Measurements from ENCODE around the gene CEP170B. TPM values are rescaled to one million over a fixed set of nuclear protein-coding genes. Genes with fewer than 3 reads are reported as not detected.
"Not testable (repeated sequence)": the region's sequence is repeated elsewhere in the genome, so short reads cannot be mapped to it uniquely, and the experiment has no call there.

The CEP170B gene
- polyA plus RNA-seq, 3 donors, result 11.1 to 21.6 (median 15.3) TPM

DNA sequence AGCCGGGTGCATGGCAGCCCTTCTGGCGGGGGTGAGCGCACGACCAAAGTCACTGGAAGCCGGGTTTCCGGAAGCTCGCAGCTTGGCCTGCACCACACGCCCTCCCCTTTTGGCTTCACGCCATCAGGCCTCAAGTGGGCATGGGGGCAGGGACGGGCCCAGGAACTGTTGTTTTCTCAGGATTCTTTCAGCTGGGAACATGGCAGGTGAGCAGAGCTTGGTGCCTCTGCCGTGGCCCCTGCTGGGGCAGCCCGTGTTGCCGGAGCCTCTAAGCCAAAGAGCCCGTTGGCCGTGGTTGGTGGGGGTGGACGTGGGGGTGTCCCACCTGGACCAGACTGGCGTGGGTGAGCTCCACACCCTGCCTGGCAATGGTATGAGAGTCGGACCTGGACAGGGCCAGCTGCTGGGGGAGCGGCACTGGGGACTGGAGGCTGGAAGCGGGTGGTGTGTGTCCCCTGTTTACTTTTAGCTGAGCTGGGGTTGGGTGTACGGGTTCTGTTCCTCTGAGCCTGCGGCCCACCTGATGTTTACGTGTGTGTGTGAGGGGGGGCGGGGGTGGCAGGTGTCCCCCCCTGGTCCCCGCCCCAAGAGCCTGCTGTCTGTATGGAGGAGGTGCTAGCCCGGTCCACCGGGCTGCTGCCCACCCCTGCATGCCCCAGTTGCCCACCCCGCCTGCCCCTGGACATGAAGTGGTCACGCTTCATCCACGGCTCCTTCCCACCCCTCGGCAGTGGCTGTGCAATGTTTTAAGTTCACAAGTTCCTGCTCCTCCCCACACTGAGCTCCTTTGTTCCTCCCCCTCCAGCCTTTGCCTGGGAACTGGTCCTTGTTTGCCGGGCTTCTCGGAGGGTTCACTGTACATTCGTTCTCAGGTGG is 31.0 kb downstream of the CEP170B start:
- peak in 5 of 11 donors; percentile 13 to 43 (median 36) for DNase-seq (ENCODE audit: extremely low read depth in 1 of 11, low read depth in 9 of 11, low spot score in 4 of 11)

DNA sequence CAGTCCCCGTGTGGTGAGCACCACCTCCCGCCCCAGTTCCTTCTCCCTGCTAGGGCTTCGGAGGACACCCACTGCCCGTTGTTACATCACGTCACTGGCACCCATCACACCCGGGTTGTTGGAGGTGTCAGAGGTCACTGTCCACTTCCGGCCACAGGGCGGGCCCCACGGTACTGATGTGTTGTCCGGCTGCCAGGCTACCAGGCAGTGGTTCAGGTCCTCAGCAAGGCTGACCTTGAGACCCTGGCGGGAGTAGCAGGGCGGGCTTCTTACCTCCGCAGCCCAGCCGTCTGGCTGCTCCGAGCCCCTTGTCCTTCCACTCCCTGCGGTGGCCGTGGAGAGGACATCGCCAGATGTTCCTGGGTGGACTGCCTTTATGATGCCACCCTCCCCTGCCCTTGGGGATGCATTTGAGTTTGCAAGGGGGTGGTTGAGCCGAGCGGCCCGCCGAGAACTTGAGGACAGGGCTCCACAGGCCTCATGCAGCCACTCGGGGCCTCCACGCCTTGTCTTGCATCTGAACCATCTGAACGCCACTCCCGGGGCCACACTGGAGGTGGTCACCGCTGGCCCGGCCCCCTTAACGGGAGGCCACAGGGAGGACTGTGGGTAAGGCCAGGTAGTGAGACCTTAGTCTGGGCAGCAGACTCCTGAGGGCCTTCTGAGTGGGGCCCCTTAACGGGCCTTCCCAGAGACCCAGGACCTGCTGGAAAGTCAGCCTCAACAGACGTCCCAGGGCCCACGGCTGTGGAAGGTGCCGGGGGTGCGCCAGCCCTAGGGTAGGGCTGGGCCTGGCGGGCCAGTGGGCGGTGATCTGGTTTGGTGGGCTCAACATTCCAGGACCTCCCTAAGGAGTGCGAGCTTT is 32.5 kb downstream of the CEP170B start:
- DNase-seq (ENCODE audit: extremely low read depth in 1 of 11, low read depth in 9 of 11, low spot score in 4 of 11), result no peak

DNA sequence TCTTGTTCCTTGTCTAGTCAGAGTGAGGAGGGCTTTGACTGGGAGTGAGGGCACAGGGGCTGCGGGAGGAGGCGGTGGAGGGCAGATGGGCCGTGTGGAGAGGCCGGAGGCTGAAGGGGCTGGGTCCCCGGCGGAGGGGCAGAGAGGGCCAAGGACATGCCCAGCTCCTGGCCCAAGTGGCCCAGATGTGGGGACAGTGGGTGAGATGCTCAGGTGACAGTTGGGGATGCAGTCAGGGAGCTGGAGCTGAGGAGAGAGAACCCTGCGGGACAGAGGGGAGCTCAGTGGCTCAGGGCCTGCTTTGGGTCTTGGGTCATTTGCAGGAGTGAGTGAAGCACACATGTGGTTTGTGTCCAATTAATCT is 33.1 kb downstream of the CEP170B start:
- DNase-seq (ENCODE audit: extremely low read depth in 1 of 11, low read depth in 9 of 11, low spot score in 4 of 11), result no peak

DNA sequence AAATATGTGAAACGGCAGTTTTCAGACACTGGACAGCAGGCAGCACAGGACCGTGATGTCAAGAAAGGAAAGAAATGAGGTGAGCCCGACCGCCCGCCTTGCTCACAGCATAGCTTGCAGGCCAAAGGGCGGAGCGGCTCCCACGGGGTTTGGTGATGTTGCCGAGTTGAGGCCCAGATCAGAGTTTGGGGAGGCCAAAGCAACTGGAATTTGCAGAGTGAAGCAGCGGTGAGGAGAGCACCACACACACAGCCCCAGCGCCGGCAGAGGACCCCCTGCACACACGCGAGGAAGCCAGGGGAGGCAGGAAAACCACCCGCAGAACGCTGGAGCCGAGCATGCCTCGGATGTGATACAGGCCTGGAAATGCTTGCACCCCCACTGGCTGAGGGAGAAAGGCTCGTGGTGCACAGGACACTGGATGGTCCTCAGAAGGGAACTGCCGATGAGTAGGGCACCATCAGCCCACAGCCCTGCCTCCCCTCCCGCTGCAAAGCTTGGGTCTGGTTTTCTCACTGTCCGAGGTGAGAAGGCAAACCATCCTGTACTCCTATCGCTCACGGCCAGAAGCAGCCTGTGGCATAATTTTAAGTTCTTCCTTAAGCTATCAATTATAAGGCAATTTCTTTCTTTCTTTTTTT is 33.9 kb downstream of the CEP170B start:
- no peak for DNase-seq (ENCODE audit: extremely low read depth in 1 of 11, low read depth in 9 of 11, low spot score in 4 of 11)

DNA sequence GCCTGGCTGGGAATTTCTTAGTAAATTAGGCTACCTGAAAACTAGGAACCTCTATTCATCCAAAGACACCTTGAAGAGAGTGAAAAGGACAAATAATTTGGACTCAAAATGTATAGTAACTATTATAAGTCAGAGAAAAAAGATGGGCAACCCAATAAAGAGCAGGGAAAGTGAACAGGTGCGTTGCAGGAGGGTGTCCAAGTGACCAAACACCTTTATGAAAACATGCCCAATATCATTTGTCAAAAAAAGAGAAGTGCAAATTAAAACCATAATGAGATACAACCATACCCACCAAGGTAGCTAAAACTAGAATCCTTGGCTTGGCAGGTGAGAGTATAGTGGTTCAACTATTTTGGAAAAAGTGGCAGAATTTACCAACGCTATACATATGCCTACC is 34.7 kb downstream of the CEP170B start:
- DNase-seq (ENCODE audit: extremely low read depth in 1 of 11, low read depth in 9 of 11, low spot score in 4 of 11), result no peak

DNA sequence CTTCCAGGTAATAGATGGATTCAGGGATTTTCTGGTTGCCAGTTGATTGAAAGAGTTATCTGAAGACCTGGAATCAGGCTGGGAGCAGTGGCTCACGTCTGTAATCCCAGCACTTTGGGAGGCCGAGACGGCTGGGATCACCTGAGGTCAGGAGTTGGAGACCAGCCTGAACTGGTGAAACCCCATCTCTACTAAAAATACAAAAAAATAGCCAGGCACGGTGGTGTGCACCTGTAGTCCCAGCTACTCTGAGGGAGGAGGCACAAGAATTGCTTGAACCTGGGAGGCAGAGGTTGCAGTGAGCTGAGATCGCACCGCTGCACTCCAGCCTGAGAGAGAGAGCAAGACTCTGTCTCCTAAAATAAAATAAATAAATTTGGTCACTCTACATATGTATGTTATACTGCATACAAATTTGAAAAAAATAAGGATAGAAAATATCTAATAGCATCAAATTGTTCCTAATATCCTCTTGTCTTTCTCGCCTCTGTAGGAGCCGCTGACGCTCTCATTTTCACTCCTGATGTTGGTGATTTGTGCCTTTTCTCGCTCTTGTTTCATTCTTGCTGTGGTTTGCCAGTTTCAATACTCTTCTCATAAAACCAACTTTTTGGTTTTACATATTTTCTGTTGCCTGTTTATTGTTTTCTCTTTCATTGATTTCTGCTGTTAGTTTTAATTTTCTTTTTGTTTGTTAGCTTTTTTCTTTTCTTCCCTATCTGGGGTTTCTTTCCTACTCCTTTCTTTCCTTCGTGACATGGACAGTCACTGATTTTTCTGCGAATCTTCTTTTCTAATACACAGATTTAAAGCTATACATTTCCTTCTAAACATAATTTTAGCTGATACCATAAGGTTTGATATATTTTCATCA is 35.8 kb downstream of the CEP170B start:
- DNase-seq (ENCODE audit: extremely low read depth in 1 of 11, low read depth in 9 of 11, low spot score in 4 of 11), result no peak

DNA sequence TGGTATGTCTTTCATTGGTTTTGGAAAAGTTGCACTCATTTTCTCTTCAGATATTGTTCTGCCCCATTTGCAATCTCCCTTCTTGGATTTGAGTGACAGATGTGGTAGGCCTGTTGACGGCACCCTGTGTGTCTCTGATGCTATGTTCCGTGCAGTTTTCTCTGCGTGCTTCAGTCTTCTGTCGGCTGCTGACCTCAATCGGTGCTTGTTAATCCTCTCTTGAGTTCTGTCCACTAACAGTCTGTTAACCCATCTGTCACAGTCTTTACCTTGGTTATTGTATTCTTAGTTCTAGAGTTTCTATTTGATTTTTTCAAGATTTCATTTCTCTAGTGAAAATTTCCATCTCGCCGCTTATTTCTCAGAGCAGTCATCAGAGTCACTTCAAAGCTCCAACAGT is 38.9 kb downstream of the CEP170B start:
- DNase-seq (ENCODE audit: extremely low read depth in 1 of 11, low read depth in 9 of 11, low spot score in 4 of 11), result no peak

DNA sequence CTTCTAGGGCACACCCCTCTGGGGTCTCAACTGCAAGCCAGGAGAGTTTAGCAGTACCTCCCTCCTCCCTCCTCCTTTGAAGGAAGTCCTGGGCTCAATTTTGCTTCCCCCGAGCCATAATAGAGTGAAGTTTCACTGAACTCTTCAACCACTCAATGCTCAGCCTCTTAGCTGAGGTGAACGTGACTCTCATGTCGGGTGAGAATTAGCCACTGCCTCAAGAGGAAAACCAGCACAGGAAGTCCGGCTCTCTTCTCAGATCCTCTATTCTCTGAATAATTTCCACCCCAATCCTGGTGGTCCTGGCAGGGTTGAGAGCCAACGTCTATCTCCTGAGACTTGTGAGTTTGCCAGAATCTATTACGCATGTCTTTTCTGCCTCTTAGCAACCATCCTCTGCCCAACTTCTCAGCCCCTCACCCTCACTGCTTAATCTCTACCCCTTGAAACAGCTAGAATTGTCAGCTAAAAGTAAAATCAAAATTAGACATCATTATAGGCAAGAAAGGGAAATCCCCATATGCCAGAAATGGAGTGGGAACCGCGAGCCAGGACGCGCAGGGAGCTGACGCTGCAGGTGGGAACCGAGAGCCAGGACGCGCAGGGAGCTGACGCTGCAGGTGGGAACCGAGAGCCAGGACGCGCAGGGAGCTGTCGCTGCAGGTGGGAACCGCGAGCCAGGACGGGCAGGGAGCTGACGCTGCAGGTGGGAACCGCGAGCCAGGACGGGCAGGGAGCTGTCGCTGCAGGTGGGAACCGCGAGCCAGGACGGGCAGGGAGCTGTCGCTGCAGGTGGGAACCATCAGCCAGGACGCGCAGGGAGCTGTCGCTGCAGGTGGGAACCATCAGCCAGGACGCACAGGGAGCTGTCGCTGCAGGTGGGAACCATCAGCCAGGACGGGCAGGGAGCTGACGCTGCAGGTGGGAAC is 39.8 kb downstream of the CEP170B start:
- DNase-seq (ENCODE audit: extremely low read depth in 1 of 11, low read depth in 9 of 11, low spot score in 4 of 11), result not testable (repeated sequence)

DNA sequence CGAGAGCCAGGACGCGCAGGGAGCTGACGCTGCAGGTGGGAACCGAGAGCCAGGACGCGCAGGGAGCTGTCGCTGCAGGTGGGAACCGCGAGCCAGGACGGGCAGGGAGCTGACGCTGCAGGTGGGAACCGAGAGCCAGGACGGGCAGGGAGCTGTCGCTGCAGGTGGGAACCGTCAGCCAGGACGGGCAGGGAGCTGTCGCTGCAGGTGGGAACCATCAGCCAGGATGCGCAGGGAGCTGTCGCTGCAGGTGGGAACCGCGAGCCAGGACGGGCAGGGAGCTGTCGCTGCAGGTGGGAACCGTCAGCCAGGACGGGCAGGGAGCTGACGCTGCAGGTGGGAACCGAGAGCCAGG is 40.5 kb downstream of the CEP170B start:
- DNase-seq (ENCODE audit: extremely low read depth in 1 of 11, low read depth in 9 of 11, low spot score in 4 of 11), result not testable (repeated sequence)

DNA sequence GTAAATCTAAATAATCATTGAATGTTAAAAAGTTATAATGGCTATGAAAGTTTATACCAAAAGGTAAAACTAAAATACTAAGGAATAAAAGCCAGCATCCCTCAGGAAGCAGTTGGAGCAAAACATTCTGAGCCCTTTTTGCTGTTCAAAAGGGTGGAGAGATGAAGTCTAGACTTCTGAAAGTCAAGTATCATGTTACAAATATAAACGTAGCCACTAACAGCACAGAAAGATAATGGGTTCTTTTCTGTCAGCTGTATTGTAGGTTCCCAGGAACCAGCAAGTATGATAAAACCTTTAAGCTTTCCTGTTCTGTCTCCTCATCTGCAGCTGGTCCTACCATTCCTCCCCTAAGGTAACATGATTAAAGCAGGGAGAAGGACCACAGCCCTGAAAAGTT is 43.2 kb downstream of the CEP170B start:
- no peak for DNase-seq (ENCODE audit: extremely low read depth in 1 of 11, low read depth in 9 of 11, low spot score in 4 of 11)

DNA sequence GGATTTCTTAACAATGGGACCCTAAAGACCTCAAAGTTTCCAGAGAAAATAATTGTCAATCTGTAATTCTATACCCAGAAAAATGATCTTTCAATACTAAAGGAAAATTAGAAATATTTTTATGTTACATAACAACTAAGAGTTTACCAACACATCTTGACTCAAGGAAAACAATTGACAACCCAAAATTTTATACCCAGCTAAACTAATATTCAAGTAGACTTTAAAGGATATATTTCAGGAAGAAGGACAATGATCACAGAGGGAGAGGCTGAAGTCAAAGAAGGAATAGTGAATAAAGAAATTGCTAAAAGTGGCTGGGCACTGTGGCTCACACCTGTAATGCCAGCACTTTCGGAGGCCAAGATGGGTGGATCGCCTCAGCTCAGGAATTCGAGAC is 47.0 kb downstream of the CEP170B start:
- DNase-seq (ENCODE audit: extremely low read depth in 1 of 11, low read depth in 9 of 11, low spot score in 4 of 11), result no peak

DNA sequence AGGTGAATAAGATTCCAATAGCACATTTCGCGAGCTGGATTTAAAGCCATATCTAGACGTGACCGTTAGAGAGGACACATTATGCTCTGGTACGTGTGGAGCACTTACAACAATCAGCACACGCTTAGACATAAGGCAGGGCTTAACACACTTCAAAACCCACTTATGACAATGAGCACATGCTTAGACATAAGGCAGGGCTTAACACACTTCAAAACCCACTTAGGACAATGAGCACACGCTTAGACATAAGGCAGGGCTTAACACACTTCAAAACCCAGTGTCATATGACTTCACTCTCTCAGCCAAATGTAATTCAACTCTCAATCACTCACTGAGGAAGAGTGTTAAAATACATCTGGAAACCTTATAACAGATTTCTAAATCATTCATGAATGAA is 48.4 kb downstream of the CEP170B start:
- no peak for DNase-seq (ENCODE audit: extremely low read depth in 1 of 11, low read depth in 9 of 11, low spot score in 4 of 11)

DNA sequence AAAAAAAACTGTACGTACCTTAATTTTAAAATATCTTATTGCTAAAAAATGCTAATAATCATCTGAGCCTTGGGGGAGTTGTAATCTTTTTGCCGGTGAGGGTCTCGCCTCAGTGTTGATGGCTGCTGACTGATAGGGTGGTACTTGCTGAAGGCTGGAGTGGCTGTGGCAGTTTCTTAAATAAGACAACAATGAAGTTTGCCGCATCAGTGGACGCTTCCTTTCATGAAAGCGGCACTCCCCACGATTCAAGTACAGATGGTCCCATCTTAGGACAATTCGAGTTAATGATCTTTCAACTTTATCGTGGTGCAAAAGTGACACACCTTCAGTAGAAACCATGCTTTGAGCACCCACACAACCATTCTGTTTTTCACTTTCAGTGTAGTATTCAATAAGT is 52.0 kb downstream of the CEP170B start:
- no peak for DNase-seq (ENCODE audit: extremely low read depth in 1 of 11, low read depth in 9 of 11, low spot score in 4 of 11)

DNA sequence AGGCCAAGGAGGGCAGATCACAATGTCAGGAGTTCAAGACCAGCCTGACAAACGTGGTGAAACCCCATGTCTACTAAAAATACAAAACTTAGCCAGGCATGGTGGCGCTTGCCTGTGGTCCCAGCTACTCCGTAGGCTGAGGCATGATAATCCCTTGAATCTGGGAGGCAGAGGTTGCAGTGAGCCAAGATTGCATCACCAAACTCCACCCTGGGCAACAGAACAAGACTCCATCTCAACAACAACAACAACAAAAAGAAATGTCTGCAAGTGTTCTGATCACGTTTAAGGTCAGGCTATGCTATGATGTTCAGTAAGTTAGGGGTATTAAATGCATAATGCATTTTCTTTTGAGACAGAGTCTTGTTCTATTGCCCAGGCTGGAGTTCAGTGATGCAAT is 52.9 kb downstream of the CEP170B start:
- no peak for DNase-seq (ENCODE audit: extremely low read depth in 1 of 11, low read depth in 9 of 11, low spot score in 4 of 11)

DNA sequence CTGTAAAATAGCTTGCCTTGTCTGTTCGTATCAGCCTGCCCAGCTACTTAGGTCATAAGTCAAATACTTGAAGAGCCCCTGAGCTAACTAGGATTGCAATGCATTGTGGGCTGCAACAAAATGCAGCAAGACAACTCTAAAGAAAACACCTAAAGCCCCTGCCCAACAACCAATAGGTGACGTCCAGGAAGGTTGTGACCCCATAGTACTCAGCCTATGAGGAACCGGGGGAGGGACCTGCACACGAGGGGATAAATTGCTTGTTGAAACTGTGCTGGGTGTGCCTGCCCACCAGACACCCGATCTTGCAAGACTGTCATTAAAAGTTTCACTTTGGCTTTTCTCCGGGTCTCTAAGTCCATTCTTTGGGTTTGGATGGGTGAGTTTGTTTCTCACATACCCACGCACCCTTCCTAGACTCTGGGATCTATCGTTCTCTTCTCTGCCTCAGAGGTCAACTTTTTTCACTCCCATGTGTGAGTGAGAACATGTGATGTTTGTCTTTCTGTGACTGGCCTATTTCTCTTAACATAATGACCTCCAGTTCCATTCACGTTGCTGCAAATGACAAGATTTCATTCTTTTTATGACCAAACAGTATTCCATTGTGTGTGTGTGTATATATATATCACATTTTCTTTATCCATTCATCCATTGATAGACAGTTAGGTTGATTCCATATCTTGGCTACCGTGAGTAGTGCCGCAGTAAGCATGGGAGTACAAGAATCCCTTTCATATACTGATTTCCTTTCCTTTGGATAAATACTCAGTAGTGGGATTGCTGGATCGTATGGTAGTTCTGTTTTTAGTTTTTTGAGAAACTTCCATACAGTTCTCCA is 54.3 kb downstream of the CEP170B start:
- not testable (repeated sequence) for DNase-seq (ENCODE audit: extremely low read depth in 1 of 11, low read depth in 9 of 11, low spot score in 4 of 11)

DNA sequence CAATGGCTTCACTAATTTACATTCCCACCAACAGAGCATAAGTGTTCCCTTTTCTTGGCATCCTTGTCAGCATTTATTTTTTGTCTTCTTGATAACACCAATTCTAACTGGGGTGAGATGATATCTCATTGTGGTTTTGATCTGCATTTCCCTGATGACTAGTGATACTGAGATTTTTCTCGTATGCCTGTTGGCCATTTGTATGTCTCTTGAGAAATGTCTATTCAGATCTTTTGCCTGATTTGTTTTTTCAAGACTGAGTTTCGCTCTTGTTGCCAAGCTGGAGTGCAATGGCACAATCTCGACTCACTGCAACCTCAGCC is 54.9 kb downstream of the CEP170B start:
- no peak for DNase-seq (ENCODE audit: extremely low read depth in 1 of 11, low read depth in 9 of 11, low spot score in 4 of 11)
